ENCODE data around the gene ZNF664. TPM values are rescaled to one million over a fixed set of nuclear protein-coding genes. Genes with fewer than 3 reads are reported as not detected.

The ZNF664 gene
- total and polyA plus RNA-seq, 12 donors, result 36.9 to 94.6 (median 76.9) TPM

DNA sequence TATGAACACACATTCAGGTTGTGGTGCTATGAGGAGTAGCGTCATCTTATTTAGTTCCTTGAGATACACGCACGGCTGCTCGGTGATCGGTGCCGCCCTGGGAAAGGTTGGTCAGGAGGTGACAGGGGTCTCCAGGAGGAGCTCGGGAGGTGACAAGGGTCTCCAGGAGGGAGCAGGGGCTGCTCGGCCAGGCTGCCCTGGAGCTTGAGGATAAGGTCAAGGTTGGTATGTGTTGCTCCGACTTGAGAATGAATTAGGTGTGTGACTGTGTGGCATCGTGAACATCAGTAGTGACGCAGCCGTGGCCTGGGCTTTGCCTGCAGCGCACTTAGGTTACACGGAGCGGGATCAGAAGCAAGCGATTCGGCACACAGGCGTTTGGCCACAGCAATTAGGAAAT, 36.5 kb upstream of the ZNF664 start:
- H3K9me3 ChIP-seq, result peaks cover 0 to 1% (median 0%) of the 10 kb centered on the region in 11 donors
- no peak for TF ChIP-seq CTCF (IDR thresholded peaks at IDR 0.05)
- intact Hi-C loops (cut with DNase I), result no loop called here
- peaks cover 0 to 65% (median 17%) of the 10 kb centered on the region in 9 donors for H3K36me3 ChIP-seq
- 95 to 97% methylated on average over 18 of the region's 18 CpGs for WGBS, 2 donors
- no peak overlapping the region for H3K4me3 ChIP-seq
- no peaks in the 10 kb centered on the region for H3K27me3 ChIP-seq
- no peak overlapping the region for H3K27ac ChIP-seq
- peaks cover 0 to 8% (median 0%) of the 10 kb centered on the region in 9 donors for H3K4me1 ChIP-seq
- no peak for DNase-seq
- no peak for ATAC-seq

GRCh38 chr12:123936956-123937706, 35.9 kb upstream of the ZNF664 start:
- DNase-seq, result no peak
- Histone ChIP-seq H3K27ac (peak overlapping the region in 1 of 10 donors; percentile 58), H3K9me3 (peaks cover 0 to 8% (median 0%) of the 10 kb centered on the region in 11 donors), H3K4me3 (no peak overlapping the region), H3K36me3 (peaks cover 3 to 71% (median 24%) of the 10 kb centered on the region in 9 donors), H3K4me1 (peaks cover 0 to 8% (median 0%) of the 10 kb centered on the region in 9 donors), H3K27me3 (no peaks in the 10 kb centered on the region)
- intact Hi-C loops (cut with DNase I), result no loop called here
- ATAC-seq, result no peak
- 96% methylated on average over 46 of the region's 46 CpGs for WGBS, 2 donors
- TF ChIP-seq CTCF (IDR thresholded peaks at IDR 0.05), result no peak

DNA sequence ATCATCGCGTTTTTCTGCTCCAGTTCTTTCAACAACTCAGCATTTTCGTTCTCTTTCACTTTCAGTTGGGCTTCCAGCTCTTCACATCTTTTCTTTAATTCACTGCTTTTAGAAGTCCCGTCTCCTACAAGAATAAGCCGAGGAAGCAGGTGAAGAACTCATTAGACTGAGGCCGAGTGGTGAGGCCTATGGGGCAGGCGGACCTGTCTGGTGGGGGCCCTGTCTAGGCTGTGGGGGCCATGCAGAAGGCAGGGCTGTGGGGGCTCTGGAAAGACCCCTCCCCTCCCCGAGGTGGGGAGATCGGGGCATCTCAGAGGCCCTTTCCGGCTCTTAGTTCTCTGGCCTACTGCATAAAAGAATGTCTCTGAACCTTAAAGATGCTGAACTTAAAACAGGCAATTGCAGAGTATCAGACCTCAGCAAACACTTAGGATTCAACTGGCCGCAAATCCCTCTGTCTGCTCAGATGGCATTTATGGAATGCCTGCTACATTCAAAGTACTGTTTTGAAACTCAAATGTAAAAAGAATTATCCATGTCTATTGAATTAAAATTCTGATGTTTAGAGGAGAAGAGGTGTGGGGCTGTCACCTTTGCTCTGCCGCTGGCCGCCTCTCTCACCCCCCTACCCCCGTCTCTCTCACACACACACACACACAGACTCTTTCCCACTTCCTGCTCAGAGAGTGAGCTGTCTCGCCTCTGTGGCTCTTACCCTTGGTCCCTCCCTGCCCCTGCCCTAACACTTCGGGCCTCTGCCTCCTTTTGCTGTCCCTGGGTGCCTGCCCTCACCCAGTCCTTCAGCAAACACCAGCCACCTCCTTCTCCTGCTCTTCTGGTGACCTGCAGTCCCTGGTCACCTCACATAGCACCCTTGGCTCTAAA, 35.1 kb upstream of the ZNF664 start:
- Histone ChIP-seq H3K27me3 (no peaks in the 10 kb centered on the region), H3K9me3 (peaks cover 0 to 12% (median 0%) of the 10 kb centered on the region in 11 donors), H3K27ac (peak overlapping the region in 1 of 10 donors; percentile 58), H3K36me3 (peaks cover 3 to 80% (median 29%) of the 10 kb centered on the region in 9 donors), H3K4me1 (peaks cover 0 to 13% (median 0%) of the 10 kb centered on the region in 9 donors), H3K4me3 (peak overlapping the region in 1 of 10 donors; percentile 18)
- intact Hi-C loops (cut with DNase I), result loop anchor here in 1 of 10 donors (2.0 kb wide), 1 partner anchor 25 kb away; no protein-coding TSS in a partner anchor
- ATAC-seq (no peak), DNase-seq (no peak)
- no peak for TF ChIP-seq CTCF (IDR thresholded peaks at IDR 0.05)
- WGBS, 2 donors, result 84 to 87% methylated on average over 16 of the region's 16 CpGs

Data from heart right ventricle (tissue), 16 donors.